Frontal cortex (tissue), 4 donors: ENCODE measurements around the gene PPARD. TPM values are rescaled to one million over a fixed set of nuclear protein-coding genes. Genes with fewer than 3 reads are reported as not detected.
"Not testable (repeated sequence)": the region's sequence is repeated elsewhere in the genome, so short reads cannot be mapped to it uniquely, and the experiment has no call there.

ENCODE experiments used
- DNase-seq, 2 donors: peaks; one replicate each; pipeline ENCODE4 v3.0.0; 2012; ENCODE audit warnings: low spot score in 2 of 2
- FAIRE-seq: peaks from 2 replicates; lab custom pipeline; 2012; peaks lifted over from hg19 to GRCh38; lab: Jason Lieb, UNC
- total RNA-seq: library from RNA; depleted of rRNA; stranded (reverse); fragments of >200 nt; gene quantifications from one replicate; pipeline ENCODE4 v1.2.3, GENCODE V29; 2014
- donor health status: control.
- donor health status: control.
- donor health status: control.

PPARD gene
- total RNA-seq, 1 donor from 2014 or later = 1.6 TPM

DNA sequence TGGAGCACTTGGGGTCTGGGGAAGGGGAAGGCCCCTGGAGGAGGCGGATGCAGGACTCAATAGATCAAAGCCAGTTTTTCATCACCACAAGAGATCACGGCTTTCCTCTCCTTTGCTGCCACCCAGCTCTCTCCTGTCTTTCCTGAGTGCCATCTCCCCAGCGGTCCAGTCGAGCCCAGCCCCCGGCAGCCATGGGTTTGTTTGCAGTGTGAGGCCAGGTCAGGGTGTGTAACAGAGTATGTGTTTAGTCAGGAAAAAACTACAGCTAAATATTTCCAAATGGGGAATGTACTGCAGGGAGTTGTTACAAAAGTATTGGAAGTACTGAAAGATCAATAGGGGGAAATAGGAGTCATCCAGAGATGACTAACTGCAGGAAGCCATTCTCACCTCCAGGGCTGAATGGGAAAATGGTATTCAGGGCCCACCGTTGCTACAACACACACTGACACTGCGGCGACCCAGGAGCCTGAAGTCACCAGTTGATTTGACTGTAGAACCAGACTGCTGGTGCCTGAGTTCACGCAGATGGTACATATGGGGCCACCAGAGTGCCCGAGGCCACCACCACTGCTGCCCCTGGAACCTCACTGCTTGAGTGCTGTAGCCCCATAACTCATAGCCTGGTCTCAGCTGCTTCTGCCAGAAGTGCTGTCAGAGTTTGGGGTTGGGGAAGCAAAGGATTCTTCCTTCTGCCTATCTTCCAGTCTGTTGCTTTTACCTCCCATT is 86.2 kb downstream of the PPARD start:
- DNase-seq (no peak), FAIRE-seq (no peak)

DNA sequence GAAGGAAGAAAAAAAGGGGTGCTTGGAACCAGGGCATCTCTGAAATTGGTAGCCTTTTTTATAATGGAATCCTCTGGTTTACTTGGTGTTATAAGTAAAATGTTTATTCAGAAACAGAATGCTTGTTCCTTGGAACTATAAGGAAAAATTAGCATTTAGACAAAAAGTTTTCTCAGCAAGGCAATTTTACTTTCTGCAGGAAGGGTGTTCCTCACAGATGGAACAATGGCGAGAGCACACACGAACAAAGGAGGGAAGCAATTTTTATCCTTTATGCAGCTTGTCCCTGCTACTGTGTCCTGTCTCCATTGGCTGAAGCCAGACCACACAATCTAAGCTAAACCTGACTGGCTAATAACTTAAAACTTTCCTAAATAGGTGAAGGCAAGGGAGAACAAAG is 87.1 kb downstream of the PPARD start:
- FAIRE-seq = no peak
- no peak for DNase-seq

DNA sequence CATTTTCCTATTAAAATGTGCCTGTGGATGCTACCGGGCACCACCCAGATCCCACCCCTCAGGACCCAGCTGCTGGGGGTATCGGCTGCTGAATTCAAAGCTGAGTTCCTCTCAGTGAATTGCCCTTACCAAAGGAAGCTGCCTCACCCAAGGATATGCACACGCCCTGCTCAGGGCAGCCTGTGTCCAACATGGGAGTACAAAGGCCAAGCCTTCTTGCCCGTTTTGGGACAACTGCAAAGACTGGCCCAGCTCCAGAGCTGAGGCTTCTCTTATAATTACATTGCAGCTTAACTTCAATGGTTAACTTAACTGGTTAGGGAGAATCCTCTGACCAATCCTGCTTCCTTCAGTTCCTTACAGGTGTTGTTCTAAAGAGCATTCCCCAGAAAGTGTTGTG is 89.9 kb downstream of the PPARD start:
- FAIRE-seq = no peak

DNA sequence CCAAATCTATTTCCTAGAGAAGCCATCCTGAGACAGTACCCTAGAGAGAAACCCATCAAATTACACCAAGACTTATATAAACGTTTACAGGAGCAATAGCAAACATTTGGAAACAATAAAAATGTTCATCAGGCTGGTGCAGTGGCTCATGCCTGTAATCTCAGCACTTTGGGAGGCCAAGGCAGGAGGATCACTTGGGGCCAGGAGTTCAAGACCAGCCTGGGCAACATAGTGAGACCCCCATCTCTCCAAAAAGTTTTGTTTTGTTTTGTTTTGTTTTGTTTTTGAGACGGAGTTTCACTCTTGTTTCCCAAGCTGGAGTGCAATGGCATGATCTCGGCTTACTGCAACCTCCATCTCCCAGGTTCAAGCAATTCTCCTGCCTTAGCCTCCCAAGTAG is 90.3 kb downstream of the PPARD start:
- FAIRE-seq, DNase-seq: not testable (repeated sequence)

More for the DNA sequence above, 89.9 kb downstream of the PPARD start:
- no peak for DNase-seq

DNA sequence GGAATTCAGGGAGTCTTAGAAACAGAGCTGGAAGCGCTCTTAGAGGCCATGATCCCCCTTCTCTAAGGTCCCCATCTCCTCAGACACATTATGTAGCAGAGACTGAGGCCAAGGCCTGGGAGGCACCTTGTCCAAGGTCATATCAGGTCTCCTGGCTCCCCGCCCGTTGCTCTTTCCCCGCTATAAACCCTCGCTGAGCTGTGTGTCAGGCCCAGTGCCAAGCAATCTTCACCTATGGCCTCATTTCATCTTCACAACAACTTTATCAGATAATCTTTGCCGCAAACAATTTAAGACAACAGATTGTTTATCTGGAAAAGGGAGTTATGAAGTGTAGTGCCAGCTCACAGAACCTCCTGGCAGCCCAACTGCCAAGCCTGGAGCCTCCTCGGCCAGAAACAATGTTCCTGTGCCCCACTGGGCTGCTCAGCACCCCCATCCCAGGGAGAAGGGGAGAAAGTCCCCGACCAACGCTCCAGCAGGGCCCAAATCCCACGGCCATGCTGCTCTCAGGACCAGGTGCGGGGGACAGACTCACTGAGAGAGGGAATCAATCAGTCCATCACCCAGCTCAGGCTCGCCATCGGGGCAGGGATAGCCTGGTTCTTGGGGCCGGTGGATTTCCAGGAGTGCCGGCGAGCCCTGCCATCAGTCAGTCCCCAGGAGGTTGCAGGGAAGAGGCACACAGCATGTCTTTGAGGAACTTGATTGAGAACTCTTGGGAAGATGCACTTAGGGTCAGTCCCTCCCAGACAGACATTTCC is 92.9 kb downstream of the PPARD start:
- FAIRE-seq = no peak
- no peak for DNase-seq

DNA sequence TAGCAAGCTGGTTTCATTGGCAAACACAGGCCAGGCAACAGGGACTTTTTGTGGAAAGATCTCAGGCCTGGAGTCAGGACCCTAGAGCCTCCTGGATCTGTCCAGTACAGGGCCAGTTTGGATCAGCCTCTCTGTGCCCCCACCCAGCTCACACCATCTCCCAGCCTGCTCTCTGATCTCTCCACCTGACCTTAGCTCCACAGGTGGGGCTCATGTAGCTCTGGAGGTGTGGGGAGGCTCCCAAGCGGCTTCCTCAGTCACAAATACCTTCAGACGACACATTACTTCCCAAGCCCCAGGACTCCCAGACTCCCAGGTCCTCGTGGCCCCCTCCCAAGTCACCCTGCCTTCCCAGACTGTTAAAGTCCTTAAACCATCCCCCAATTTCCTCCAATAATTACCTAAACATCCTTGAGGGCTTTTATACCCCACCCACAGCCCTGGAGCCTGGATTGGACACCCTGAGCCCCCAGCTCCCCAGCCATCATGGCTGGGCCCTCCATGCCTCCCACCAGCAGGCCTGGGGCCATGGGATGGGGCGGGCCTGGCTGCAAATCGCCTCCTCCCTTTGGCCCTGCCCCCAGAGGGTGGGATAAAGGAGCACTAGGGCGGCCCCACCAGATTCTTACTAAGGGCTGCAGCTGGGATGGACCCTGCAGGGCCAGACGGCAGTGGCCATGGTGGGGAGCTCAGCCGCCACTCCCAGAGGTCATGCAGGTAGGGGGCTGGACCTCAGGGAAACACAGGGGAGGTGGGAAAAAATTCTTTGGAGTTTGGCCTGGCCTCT is 93.9 kb downstream of the PPARD start:
- DNase-seq = no peak
- no peak for FAIRE-seq

DNA sequence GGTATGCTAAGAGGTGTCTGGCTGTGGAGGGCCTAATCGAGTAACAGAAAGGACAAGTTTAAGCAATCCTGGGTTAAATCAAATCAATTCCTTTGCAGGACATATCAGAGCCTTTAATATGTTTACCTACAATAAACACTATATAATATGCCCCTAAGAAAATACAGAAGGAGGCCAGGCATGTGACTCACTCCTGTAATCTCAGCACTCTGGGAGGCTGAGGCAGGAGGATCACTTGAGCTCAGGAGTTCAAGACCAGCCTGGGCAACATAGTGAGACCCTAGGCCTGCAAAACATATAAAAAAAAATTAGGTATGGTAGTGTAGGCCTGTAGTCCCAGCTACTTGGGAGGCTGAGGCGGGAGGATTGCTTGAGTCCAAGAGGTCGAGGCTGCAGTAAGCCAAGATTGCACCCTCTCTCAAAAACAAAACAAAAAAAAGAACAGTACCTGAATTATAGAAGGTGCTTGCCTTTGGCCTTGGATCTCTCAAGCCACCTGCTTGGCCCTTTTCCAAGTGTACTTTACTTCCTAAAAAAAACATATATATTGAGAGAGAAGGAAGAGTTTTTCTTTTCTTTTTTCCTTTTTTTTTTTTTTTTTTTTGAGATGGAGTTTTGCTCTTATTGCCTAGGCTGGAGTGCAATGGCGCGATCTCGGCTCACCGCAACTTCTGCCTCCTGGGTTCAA is 96.2 kb downstream of the PPARD start:
- not testable (repeated sequence) for FAIRE-seq, DNase-seq

DNA sequence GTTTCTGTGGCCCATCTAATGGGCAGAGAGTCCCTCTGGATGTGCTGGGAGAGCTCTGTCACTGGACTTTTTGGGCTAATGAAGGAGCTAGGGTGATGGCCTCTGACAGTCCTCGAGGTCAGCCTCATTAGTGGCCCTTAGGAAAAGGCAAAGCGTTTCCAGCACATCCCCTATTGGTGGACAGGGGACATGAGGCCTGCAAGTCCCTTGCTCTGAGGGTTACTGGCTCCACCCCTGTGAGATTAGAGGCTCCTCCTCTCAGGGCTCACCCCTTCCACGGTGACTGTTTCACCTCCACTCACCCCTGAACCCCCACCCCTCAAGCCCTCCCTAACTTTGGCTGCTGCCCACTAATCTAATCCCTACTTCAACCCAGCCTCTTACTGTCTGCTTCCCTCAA is 97.0 kb downstream of the PPARD start:
- DNase-seq = no peak
- FAIRE-seq = no peak

DNA sequence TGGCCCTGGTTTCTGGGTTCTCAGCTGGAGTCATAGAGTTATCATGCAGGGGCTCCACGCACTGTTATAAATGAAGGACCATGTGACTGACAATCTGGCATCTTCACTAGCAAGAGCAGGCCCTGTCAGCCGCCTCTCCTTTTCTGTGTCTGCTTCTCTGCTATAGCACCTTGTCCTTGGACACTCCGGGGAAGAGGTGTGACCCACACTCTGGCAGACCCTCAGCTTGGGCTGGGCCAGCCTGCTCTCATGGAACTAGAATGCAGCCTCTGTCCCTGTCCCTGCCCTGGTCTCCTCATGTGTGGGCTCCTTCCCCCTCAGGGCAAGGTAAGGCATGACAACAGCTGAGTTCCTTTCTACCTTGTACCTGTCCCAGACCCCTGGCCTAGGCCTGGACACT is 98.8 kb downstream of the PPARD start:
- no peak for FAIRE-seq

DNA sequence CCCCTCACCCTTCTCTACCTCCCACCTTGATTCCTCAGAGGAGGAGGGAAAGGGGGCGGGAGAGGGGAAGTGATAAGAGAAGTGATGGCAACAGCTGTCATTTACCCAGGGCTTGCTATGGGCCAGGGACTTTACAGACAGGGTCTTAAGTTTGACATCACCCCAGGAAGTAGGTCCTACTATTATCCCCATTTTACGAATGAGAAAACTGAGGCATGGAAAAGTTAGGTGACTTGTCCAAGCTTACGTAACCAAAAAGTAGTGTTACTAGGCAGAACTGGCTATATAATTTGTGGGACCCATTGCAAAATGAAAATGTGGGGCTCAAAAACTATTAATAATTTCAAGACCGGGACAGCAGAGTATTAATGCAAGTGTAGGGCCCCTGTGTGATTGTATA is 99.3 kb downstream of the PPARD start:
- FAIRE-seq = no peak

More for the DNA sequence above, 98.8 kb downstream of the PPARD start:
- DNase-seq = no peak

DNA sequence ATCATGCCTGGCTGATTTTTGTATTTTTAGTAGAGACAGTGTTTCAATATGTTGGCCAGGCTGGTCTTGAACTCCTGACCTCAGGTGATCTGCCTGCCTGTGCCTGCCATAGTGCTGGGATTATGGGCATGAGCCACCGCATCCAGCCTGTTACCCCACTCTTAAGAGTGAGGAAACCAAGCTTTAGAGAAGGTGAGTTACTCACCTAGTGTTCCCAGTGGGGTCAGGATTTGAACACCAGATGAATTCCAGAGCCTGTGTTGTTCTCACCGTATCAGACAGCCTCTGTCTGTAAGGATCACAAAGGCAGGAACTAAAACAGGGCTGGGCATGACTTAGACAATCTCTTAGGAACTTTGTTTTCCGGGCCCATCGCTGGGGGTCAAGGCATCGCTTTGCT is 100.3 kb downstream of the PPARD start:
- FAIRE-seq = no peak
- no peak for DNase-seq

More for the DNA sequence above, 99.3 kb downstream of the PPARD start:
- no peak for DNase-seq

DNA sequence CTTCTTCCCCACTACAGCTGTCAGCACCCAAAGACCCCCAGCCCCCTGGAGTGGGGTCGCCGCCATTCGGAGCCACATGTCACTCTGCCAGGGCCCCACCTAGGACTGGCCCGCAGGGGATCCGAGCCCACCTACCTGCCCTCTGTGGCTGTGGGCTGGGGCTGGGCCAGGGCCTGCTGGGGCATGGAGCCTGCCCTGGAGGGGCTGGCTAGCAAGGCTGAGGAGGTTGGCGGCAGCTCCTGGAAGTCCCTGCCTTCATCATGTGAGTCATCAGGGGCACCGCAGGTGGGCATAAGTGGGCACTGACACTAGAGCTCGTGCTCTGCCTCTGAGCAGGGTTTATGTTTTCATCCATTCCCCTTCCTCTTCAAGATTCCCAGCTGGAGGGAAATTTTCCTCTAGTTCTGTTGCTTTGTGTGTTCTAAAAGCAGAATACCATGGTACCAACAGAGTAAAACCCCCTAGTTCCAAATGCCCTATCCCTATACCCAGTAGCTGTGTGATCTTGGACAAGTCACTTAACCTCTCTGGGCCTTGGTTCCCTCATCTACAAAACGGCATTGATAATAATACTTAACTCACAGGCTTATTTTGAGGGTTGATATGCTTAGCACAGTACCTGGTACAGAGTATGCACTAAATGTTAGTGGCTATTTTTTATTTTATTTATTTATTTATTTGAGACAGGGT is 101.1 kb downstream of the PPARD start:
- DNase-seq (no peak), FAIRE-seq (no peak)

DNA sequence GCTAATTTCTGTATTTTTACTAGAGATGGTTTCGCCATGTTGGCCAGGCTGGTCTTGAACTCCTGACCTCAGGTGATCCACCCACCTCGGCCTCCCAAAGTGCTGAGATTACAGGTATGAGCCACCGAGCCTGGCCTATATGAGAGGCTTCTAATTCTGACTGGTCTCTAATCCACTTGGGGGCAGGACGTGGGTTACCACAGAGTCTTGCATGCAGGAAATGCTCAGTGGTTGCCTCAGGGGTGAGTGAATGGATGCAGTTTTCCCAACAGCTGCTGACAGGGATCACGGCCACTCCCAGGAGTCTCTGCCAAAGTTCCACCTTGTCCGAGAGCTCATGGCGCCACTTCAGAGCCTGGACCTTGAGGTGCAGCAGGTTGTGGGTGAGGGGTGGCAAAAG is 103.3 kb downstream of the PPARD start:
- no peak for DNase-seq

DNA sequence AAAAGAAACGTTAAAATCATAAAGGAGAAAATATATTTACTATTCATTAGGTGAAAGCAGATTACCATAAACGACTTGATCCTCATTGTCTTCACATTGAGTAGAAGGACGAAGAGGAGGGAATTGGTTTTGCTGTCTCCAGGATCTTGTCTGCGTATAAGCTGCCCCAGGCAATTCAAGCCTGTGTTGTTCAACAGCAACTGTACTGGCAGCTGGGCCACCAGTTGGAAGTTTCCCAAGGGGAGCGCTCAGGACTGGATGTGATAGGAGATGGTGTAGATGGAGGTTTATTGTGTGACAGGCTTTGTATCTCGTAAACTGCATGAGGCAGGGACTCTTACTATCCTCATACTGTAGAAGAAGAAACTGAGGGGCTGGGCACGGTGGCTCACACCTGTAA is 105.8 kb downstream of the PPARD start:
- FAIRE-seq = no peak
- no peak for DNase-seq

More for the DNA sequence above, 103.3 kb downstream of the PPARD start:
- no peak for FAIRE-seq

DNA sequence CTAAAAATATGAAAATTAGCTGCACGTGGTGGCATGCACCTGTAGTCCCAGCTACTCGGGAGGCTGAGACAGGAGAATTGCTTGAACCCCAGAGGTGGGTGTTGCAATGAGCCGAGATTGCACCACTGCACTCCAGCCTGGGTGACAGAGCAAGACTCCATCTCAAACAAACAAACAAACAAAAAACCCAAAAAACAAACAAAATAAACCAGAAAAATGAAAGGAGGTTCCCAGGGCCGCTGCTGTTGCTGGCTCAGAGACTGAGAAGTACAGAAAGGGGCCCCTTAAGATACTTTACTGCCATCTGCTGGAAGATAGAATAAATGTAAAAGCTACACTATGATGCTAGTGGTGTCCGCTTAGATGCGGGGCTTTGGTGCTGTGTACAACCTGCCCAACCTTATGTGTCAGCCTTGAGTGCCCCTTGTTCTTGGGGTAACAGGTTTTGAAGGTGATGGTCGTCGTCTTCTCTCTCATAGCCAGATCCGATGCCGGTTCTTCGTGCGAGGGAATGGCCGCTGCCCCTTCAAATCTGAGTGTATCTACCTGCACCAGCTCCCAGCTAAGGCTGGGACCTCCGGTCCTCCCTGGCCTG is 107.0 kb downstream of the PPARD start:
- DNase-seq = peak; percentile 85 to 87

DNA sequence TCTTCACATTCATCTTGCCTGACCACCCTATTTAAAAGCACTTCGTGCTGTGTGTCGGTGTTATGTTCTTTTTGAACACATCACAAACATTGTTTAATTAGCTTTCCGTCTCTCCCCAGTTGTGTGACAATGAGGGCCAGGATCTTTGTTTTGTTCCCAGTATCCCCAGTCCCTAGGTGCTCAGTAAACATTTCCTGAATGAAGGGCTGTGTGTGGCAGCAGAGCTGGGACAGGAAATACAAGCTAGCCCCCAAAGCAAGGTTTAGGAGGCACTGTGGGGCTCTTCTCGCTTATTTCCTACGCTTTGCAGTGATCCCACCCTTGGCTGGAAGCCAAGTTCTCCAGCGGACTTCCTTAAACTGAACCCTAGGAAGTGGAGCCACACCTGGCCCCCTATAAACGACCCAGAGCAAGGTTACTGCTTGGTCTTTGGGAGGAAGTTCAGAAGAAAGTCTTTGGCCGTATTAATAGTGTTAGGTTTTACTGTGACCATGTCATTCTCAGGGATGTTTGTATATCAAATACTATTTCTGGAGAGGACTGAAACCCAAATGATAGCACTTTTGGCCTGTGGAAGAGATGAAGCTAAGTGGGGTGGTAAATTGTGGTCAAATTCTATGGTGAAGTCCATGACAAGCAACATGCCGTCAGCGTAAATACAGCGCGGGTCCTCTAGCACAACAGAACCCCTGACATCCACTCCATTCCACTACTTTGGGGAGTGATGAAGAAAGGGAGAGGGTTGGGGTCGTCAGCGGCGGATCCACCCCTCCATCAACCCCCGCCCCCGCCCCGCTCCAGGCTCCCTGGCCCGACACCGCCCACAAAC is 109.2 kb downstream of the PPARD start:
- no peak for FAIRE-seq

More for the DNA sequence above, 107.0 kb downstream of the PPARD start:
- no peak for FAIRE-seq

DNA sequence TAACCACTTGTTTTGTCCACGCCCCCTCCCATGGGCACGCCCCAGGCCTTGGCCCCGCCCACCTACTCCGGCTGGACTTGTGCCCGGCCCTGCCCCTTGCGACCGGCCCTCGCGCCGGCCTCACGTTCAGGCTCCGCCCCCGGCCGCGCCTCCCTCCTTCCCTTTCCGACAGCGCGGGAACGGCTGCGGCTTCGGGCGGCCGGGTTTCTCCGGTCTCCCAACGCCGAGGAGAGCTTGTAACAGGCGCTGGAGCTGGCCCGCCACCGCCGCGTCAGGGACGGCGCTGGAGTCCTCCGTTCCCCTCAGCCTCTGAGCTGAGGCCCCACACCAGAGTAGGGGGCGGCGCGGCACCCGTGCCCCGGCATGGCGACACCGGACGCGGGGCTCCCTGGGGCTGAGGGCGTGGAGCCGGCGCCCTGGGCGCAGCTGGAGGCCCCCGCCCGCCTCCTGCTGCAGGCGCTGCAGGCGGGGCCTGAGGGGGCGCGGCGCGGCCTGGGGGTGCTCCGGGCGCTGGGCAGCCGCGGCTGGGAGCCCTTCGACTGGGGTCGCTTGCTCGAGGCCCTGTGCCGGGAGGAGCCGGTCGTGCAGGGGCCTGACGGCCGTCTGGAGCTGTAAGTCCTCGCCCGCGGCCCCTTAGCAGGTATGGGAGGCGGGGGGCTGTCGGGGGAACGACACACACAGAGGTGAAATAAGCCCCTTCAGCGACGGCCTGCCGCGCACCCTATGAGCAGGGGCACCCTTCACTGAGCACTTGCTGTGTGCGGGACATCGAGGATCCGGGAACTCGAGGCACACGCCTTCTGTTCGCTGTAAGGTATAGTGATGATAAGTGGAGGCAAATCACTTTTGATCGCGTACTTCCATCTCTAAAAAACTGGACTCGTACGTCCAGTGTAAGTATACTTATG is 110.1 kb downstream of the PPARD start, which contains the start of gene FANCE:
Gene FANCE (plus strand): TSS at position 156 of the 908 bp plus-strand sequence. CDS start 208 bp downstream, at position 364.
- DNase-seq (peak; percentile 91 to 96), FAIRE-seq (no peak)

More for the DNA sequence above, 109.2 kb downstream of the PPARD start:
- peak in 1 of 2 donors; percentile 30 for DNase-seq
